Activated T-cell treated with anti-CD3 and anti-CD28 coated beads for 24 hours (primary cell): ENCODE data around the gene OMP.

Experiments
- DNase-seq: peaks from one replicate; pipeline ENCODE4 v3.0.0-alpha.2; 2020; ENCODE audit warnings: low read depth

Gene OMP

DNA sequence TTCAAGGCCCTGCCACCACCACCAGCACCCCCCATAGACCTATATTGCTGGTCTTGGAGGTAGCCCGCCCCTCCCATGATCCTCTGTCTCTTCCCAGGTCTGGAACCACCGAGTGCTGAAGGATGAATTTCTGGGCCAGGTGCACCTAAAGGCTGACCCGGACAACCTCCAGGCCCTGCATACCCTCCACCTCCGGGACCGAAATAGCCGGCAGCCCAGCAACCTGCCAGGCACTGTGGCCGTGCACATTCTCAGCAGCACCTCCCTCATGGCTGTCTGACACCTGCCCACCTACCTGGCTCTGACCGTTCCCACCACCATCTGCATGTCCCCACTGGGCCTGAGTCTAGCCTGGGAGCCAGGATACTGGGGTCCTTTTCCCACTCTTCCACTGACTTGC is 21.0 kb downstream of the OMP start:
- no peak for DNase-seq

DNA sequence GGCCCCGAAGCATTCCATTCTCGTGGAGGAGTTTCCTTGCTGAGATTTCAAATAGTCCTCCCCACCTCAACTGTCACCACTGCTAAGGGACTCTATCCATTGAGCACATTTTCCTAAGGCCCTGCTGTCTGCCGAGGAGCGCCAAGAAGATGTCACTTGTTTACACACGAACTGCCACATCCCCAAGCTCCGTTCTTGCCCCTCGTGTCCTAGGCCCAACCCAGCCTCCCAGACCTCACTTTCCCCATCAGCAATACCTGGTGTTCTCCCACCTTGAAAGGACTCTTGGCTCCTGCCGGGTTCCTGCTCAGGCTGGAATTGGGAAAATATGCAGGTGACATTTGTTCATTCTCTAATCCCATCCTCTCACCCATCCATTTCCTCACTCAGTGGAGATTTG is 21.4 kb downstream of the OMP start:
- no peak for DNase-seq

DNA sequence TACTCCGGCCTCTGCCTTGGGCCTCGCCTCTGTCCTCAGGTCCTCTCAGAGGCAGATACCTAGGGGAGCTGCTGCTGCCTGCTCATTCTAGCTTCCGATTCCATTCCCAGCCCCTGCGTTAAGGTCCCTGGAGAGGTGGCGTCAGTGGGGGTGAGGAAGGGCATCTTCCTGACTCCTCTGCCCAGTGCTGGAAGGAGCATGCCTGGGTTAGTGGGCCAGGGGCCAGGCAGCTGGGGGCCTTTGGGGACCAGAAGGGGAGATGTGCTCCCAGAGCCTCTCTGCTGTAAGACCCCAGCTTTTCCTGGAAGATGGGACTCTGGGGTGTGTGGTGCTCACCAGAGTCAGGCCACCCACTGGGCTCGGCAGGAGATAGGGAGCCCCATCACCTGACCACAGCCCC is 21.8 kb downstream of the OMP start:
- DNase-seq = no peak

DNA sequence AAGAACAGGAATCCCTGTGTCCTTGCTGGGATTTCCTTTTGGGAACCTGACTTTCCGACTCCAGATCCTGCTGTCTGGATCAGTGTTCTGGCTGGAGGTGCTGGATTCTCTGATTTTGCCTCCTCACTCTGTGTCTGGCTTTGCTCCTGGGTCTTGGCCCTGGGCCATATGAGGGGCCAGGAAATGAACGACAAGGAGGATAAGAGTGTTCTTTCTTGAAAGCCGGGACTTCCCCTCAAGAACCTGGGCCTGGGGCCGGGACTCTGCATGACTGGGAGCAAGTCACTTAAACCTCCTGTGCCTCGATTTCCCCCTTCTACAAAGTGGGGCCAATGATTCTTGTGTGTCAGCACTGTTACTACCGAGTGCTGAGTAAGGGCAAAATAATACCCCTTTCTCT is 22.6 kb downstream of the OMP start:
- DNase-seq = no peak

DNA sequence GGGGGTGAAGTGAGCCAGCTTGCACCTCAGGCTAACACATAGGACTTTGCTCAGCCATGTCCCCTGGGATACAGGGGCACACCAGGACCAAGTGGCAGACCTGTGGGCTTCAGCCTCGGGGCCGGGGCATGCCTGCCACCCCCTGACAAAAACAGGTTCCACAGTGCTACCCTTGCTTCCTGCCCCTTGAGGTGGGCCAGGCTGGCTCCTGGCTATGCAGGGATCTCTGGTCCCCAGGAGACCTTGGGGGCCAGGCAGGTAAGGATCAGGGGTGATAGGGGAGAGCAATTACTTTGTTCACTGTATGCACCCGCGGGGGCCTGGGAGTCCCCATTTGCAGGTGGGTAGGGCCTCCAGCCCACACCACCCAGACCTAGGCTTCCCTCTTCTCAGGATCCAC is 23.1 kb downstream of the OMP start:
- DNase-seq = no peak

DNA sequence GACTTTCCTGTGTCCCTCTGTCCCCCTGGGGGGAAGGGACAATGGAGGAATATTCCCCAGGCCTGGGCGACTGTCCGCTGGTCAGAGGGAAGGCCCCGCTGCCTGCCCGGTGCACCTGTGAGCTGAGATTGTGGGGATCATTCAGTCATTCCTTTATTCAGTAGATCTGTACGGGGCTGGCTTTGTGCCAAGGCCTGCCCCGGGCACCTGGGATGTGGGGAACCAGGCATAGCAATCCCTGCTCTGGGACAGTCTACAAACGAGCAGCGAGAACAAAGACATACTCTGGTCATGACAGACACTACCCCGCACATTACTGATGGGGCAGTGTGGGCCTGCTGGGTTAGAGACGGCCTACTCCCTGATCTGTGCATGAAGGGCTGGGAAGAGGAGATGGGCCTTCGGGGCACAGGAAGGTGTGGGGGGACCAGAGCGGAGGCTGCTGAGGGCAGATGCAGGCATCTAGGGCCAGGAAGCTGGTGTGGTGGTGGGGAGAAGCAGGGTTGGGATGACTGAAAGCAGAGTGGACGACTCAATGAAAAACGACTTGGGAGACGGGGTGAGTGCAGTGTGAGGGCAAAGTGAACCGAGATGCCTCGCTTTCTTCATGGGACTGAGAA is 23.6 kb downstream of the OMP start:
- DNase-seq = no peak

DNA sequence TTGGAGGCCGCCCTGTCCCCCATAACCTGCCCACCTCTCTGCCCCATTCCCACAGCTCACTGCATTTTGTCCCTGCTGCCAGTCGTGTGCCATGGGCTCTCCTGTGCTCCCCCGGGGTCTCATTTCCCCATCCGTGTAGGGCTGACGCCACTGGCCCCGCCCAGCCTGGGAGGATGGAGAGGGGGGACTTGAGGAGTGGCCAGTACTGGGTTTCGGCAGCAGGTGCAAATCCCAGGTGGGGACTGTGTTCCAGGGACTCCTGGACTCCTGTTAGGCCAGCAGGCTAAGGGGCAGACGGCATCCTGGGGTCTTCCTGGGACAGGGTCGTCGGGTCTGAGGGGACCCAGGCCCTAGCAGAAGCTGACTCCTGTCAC is 24.2 kb downstream of the OMP start:
- no peak for DNase-seq

DNA sequence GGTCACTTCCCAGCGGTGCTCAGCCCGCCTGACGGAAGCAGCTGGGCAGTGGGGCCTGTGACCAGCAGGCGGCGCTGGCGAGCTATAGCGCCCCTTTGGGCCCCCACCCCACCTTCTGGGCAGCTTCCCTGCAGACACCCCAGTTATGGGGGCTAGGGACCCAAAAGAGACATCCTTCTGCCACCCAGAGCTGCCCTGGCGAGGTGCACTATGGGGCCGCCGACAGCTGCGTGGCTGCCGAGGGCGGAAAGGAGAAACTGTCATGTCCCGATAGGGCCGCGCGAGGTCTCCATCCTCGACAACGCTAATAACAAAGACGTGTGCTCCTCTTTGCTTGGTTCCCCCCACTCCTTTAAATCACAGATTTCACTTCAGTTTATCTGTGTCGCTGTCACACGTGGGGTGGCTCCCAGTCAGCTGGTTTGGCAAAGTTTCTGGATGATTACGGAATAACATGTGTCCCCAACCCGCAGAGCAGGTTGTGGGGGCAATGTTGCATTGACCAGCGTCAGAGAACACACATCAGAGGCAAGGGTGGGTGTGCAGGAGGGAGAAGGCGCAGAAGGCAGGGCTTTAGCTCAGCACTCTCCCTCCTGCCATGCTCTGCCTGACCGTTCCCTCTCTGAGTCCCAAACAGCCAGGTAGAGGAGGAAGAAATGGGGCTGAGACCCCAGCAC is 24.7 kb downstream of the OMP start:
- peak; percentile 40 for DNase-seq

DNA sequence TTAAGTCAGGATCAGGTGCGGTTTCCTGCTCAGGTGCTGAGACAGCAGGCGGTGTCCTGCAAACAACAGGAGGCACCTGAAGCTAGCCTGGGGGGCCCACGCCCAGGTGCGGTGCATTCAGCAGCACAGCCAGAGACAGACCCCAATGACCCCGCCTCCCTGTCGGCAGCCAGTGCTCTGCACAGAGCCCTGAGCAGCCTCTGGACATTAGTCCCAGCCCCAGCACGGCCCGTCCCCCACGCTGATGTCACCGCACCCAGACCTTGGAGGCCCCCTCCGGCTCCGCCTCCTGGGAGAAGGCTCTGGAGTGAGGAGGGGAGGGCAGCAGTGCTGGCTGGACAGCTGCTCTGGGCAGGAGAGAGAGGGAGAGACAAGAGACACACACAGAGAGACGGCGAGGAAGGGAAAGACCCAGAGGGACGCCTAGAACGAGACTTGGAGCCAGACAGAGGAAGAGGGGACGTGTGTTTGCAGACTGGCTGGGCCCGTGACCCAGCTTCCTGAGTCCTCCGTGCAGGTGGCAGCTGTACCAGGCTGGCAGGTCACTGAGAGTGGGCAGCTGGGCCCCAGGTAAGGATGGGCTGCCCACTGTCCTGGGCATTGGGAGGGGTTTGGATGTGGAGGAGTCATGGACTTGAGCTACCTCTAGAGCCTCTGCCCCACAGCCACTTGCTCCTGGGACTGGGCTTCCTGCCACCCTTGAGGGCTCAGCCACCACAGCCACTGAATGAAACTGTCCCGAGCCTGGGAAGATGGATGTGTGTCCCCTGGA is 25.5 kb downstream of the OMP start, which contains the start of gene MYO7A:
Gene MYO7A, plus strand, starts transcription at position 327 of the 772 bp plus-strand sequence. CDS start 2,389 bp downstream, outside the sequence.
- no peak for DNase-seq

DNA sequence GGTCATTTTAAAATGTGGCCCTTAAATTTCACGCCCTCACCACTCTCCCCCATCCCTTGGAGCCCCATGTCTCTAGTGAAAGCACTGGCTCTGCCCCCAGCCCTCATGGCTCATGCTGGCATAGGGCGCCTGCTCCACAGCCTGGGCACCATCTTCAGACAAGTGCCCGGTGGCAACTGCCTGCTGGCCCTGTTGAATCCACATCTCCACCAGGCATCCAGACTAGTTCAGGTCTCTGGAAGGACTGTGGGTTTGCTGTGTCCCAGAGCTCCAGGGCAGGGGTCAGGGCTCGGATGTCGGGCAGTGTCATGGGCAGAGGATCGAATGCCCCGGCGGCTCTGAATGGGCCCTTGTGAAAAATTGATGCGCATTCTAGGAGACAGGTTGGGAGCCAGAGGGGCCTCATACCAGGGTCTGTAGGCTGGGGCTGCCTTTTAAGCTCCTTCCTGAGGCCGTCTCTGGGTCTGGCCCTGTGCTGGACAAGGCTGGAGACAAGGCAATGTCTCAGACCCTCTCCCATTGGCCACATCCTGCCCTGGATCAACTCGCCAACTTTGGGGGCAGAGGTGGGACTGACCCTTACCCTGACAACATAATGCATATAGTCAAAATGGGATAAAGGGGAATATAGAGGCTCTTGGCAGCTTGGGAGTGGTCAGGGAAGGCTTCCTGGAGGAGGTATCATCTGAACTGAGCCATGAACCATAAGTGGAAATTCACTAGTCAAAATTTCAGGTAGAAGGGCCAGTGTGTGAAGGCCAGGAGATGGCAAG is 26.6 kb downstream of the OMP start:
- no peak for DNase-seq

DNA sequence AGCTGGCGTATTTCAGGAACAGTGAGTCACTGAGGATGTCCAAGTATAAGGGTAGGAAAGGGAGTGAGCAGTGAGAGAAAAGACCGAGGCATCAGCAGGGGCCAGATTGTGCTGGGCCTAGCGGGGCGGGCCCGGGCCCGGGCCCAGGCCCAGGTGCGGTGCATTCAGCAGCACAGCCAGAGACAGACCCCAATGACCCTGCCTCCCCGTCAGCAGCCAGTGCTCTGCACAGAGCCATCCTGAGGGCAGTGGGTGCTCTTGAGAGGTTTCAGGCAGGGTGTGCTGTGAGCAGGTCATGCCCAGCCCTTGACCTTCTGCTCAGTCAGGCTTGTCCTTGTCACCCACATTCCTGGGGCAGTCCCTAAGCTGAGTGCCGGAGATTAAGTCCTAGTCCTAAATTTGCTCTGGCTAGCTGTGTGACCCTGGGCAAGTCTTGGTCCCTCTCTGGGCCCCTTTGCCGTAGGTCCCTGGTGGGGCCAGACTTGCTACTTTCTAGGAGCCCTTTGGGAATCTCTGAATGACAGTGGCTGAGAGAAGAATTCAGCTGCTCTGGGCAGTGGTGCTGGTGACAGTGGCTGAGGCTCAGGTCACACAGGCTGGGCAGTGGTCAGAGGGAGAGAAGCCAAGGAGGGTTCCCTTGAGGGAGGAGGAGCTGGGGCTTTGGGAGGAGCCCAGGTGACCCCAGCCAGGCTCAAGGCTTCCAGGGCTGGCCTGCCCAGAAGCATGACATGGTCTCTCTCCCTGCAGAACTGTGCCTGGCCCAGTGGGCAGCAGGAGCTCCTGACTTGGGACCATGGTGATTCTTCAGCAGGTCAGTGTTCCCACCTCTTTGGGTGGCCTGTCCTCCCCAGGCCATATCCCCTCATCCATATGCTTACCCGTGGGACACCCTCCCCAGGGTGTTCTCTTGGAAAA is 27.5 kb downstream of the OMP start:
- DNase-seq = no peak

DNA sequence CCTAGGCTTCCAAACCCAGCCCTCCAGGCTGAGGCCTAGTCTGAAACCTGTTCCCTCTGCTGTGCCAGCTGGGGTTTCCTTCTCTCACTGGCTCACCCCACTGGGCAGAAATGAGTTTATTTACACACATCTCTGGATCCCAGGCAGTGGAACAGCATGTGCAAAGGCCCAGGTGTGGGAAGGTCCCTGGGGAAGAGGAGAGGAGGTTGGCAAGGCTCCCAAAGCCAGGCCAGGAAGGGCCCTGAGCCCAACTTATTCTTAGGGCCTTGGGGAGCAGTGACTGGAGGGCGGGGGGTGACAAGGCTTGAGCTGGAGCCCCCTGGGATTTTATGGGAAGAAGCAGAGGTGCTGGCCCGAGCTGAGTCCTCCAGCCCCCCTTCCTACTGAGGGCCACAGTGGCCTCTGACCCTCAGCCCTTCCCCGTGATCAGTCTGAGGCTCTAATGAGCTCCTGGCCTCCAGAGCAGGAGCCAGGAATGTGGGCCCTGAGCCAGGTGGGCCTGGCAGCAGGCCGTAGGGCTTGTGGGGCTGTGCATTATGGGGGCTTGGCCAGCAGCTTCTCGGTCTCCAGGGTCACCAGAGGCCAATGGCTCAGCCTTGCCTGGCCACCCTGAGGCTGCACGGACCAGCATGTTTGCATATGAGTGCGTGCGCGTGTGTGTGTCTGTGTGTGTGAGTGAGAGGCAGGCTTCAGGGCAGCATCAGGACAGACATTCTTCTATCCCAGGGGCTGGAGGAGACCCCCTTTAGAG is 28.3 kb downstream of the OMP start:
- DNase-seq = no peak

DNA sequence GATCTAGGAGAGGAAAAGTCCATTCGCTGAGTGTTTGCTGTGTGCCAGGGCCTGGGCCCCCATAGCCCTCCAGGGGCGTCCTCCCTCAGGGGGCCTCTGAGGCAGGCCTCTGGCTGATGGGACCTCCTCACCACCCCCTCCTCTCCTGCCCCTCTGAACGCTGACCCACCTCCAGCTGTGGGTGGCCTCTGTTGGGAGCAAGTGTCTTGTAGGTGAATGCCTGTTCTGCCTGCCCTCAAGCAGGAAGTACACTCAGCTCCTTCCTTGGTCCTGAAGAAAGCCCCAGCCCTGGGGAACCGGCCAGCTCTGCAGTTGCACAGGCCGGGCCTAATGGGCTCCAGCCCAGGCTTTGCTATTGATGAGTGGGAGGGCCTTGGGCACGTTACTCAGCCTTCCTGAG is 28.9 kb downstream of the OMP start:
- no peak for DNase-seq

DNA sequence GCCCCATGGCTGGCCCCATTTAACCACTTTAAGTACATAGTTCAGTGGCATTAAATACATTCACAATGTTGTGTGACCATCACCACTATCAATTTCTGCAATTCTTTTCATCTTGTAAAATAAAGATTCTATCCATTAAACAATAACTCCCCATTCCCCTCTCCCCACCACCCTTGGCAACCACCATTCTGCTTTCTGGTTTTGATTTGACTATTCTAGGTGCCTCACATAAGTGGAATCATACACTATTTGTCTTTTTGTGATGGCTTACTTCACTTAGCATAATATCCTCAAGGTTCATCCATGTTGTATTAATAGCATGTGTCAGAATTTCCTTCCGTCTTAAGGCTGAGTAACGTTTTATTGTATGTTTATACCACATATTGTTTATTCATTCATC is 32.4 kb downstream of the OMP start:
- DNase-seq = no peak

DNA sequence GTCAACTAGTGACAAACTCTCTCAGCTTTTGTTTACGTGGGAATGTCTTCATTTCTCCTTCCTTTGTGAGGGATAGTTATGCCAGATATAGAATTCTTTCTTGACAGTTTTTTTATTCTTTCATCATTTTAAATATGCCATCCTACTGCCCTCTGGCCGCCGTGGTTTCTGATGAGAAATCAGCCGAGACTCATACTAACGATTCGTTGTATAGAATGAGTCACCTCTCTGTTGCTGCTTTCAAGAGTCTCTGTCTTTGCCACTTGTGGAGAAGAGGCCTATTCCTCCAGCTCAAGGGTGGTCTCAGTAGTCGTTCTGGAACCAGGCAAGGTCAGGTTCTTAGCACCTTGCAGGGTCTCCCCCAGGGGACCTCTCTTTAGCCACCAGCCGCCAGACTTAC is 33.4 kb downstream of the OMP start:
- no peak for DNase-seq

DNA sequence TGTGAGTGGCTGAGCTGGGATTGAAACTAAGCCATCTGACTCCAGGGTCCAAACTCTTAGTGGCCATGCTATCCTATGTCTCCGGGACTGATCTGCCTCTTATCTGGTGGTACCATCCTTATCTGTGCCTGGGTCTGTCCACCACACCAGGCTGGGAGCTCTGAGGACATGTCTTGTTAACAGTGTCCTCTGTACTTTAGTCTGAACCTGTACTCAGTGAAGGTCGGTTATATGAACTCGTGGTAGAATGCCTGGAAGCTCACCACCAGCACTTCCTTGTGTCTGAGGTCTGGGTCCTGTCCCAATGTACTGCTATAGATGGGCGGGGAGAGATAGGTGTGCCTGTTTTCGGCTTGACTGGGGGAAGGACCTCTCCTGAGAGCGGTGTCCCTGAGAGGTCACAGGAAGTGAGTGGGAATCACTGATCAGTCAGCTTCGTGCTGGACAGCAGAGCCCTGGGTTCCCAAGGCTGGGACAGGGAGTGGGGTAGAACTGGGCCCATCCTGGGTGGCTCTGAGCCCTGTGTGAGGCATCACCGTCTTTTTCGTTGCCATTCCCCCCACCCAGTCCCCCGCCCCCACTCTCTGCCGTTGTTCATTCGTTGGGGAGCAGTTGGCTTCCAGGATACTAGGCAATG is 34.3 kb downstream of the OMP start:
- DNase-seq = no peak

DNA sequence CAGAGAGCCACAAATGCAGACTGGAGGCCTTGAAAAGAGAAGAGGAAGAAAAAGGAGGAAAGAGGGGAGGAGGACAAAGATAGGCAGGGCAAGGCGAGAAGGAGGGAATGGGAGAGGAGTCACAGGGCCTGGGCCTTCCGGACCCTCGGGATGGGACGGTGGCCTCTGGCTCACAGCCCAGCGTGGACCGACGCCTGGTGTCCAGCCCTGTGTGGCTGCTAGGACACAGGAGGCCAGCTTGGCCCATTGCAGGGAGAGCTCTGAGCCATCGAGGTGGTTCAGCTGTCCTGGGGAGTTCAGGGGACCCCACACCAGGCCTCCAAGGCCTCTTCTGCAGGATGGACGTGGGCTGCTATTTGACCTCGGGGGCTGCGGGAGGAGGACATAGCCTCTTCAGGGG is 34.8 kb downstream of the OMP start:
- no peak for DNase-seq

DNA sequence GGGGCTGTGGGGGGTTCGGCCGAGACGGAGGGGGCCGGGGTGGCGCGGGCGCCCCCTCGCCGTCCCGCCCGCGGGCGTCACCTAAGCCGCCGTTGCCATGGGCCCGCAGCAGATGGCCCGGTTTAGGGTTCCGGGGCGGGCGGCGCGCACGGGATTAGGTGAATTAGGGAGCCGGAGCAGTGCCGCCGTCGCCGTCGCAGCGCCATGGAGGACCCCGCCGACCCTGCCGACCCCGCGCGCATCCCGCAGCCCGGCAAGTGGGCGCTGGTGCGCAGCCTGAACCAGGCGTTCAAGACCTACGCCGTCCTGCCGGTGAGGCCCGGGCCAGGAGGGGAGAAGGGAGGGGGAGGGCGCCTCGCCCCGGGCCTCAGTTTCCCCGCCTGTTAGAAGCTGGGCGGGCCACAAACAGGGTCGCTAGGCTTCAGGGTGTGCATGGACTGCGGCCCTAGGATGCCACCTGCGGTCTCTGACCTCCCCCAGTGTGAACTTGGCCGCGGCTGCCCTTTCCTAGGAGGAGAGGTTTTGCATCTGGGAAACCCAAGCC is 35.5 kb downstream of the OMP start:
- no peak for DNase-seq

DNA sequence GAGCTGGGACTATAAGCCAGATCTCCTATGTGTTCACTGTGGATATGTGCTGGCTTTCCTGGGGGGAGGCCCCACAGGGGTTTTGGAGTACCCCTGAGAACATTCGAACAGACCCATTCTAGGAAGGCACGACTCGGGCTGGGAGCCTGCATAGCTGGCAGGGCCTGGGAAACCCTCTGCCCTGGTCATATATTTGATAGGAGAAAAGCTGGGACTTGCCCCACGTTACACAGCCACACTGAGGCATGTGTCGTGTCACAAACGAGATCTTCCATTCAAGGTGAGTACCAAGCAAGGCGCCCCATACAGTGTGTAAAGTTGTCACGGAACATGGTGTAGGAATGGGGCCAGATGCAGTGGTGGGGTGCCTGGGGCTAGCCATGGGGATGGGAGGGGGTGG is 36.6 kb downstream of the OMP start:
- no peak for DNase-seq

DNA sequence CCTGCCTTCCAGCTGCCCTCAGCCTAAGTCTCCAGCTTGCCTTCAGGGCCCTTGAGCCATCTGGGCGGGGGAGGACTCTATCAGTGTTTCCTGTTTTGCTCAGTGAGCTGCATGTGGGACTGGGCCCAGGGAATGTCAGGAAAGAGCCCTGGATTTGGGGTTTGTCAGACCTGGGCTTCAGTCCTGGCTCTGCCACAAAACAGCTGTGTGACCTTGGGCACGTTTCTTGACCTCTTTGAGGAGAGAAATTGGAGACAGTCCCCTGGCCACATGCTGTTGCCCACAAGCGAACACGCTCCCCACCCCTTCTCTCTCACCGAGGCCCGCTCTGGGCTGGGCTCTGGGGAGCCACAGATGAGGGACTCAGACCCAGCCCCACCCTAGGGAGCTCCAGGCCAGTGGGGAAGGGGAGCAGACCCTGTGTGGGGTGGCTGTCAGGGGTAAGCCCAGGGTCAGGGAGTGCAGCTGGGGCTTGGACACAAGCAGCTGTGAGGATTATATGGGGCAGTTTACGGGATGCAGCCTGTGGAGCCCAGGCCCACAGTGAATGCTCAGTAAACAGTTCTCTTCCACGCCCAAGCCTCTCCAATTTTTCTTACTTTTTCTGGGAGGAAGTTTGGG is 37.7 kb downstream of the OMP start:
- DNase-seq = no peak
